SW480 (cell line): ENCODE results near the gene GPRIN3.

Experiments
- DNase-seq: peaks from one replicate; pipeline ENCODE4 v3.0.0-alpha.2; 2016; ENCODE audit warnings: low spot score

Gene GPRIN3

DNA sequence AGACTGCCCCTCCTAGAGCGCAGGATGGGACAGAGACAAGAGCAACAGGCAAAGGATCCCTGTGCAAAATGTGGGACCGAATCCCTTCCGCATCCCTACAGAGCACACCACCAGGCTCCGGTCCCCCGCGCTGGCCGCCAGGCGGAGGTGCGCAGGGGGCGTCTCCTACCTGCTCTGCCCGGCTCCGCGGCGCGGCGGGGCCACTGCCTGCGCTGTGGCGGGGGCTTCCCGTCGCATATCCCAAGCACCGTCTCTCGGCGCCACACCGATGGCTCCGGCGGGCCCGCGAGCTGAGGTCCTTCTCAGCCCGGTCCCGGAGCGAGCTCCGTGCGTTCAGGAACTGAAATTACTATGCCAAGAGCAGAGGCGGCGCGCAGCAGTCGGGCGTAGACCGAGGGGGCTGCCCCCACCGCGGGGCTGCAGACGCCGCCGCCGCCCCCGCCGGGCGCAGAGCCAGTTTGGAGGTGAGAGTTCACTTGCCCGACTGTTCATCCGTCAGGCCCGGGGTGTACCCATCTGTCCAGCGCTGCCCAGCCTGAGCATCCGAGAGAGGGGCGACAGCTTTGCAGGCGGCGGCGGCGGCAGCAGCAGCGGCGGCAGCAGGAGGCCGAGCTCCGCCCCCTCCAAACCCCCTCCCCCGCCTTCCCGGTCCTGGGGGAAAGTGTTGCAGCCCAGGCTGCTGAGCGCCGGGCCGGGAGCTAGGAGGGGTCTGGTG is at the start of gene GPRIN3:
TSS of gene GPRIN3 (minus strand) at position 355 of the 715 bp plus-strand sequence. CDS start 57,690 bp downstream, outside the sequence.
- no peak for DNase-seq

DNA sequence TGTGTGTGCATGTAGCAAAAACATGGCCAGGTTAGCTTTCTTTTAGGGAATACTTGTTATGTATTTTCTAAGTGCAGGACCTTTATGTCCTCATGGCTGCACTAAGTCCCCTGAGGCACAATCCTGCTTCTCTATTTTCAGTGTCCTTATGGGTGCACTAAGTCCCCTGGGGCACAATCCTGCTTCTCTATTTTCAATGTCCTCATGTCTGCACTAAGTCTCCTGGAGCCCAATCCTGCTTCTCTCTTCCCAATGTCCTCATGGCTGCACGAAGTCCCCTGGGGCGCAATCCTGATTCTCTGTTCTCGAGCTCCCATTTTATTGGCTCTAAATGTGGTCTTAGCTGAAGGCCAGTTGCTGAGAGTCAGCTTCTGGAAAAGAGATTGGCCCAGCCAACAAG is 49.7 kb upstream of the GPRIN3 start:
- no peak for DNase-seq

GRCh38 chr4:89356086-89356485 is 48.5 kb upstream of the GPRIN3 start:
- DNase-seq: no peak

DNA sequence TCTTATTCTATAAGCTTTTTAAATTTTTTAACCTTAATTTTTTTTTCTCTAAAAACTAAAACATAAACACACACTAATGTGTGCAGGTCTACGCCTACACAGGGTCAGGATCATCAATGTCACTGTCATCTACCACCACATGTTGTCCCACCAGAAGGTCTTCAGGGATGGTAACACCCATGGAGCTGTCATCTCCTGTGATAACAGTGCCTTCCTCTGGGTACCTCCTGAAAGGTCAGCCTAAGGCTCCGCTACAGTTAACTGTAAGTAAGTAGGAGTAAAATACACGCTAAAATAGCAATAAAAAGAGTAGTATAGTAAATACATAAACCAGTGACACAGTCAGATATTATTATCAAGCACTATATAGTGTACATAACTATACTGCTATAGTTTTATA is 45.9 kb upstream of the GPRIN3 start:
- DNase-seq: no peak

GRCh38 chr4:89352541-89352940 is 44.9 kb upstream of the GPRIN3 start:
- DNase-seq: no peak

DNA sequence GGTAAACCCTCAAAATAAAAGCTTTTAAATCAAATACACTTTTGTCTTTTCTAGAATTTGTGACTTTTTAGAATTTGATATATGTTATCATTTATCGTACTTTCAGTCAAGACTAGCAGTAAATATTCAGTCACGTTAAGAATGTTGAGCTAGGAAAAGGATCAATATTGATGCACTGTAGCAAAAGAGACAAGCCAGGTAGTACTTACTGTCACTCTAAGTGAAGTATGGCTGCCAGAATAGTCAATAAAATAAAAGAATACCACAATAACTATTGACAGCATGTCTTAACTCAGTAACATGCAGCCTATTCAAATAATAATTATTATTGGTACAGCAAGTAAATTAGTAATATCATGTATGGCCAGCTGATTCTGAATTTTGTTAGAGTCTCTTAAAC is 43.6 kb upstream of the GPRIN3 start:
- DNase-seq: no peak

DNA sequence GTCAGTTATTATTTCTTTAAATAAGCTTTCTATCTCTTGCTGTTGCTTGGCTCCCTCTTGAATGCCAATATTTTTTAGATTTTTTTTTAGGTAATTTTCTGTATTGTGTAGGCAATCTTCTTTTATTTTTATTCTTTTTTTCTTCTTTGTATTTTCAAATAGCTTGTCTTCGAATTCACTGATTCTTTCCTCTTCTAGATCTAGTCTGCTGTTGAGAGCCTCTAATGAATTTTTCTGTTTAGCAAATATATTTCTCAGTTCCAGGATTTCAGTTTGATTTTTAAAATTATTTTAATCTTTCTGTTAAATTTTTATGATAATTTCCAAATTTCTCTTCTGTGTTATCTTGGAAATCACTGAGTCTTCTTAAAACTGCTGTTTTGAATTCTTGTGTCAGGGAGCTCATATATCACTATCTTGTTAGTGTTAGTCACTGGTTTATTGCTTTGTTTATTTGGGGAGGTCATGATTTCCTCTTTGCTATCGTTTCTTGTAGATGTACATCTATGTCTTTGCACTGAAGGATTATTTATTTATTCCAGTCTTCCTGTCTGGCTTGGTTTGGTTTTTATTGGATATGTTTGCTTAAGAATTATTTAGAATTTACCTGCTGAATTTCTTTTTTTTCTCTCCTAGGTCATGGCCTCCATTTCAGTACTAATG is 39.9 kb upstream of the GPRIN3 start:
- DNase-seq: no peak

GRCh38 chr4:89344571-89344970 is 37.0 kb upstream of the GPRIN3 start:
- DNase-seq: no peak

DNA sequence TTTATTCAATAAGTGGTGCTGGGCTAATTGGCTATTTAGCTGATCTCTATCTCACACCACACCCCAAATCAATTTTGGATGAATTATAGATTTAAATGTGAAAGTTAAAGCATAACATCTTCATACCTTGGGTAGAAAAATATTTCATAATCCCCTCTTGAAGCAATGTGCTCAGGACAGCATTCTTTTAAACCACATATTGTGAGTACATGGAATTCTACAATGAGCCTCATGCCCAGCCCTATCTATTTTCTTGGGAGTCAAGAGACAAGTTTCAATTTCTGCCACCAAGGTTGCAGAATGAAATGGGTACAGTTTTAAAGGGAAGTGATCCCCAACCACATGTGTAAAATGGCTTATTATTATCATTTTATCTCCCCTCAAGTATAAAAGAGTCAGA is 30.6 kb upstream of the GPRIN3 start:
- DNase-seq: no peak

GRCh38 chr4:89337681-89338080 is 30.1 kb upstream of the GPRIN3 start:
- no peak for DNase-seq

GRCh38 chr4:89336818-89337420 is 29.3 kb upstream of the GPRIN3 start:
- DNase-seq: no peak

GRCh38 chr4:89334830-89335229 is 27.2 kb upstream of the GPRIN3 start:
- DNase-seq: no peak

DNA sequence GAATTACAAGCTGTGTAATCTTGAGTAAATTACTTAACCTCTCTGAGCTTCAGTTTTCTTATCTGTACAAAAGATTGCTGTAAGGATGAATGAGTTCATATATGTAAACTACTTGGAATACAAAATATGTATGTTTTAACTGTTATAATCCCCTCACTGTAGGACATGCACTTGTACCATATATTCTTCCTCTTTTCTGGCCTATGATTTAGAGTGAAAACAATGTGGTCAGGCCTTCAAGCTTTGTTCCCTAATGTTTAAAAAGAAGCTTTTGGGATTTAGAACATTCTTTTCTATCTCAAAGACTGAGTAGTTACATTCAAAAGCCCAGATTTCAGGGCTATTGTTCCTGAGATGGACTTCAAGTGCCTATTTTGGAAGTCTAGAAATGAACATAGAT is 26.7 kb upstream of the GPRIN3 start:
- no peak for DNase-seq

DNA sequence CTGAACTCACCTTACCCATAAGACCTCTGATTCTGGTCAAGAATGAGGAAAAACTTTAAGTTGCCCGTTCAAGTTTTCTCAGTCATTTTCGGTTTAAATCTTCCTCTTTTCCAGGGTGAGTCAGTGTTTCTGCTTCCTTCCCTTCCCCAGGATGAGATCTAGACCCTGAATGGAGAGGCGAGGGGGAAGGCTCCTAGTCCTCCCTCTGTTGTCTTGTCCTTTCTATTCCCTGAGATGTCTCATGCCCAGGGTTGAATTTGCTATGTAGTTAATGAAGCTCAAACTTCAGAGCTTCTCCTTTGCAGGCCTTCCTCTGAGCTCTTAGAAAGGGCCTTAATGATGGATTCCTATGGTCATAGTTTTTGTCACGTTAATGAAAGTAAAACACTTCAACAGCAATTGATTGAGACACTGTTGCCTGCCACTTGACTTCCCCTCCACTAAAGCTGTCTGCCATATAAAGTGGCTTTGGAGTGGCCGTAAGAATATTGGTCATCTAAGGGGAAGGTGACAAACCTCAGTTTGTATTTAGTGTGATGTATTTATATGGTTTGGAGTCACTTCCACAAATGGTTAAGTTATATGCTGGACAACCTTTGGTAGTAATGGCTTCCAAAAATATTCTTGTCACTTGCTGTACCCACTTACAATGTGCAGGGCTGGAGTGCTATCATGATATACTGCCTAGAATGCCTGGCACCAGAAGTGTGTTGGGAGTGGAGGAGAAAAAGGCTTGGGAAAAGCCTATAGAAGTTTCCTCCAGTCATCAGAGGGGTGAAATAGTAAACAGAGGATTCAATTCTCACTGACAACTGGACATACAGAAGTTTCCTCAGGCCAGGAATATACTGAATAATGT is 24.3 kb upstream of the GPRIN3 start:
- DNase-seq: no peak

DNA sequence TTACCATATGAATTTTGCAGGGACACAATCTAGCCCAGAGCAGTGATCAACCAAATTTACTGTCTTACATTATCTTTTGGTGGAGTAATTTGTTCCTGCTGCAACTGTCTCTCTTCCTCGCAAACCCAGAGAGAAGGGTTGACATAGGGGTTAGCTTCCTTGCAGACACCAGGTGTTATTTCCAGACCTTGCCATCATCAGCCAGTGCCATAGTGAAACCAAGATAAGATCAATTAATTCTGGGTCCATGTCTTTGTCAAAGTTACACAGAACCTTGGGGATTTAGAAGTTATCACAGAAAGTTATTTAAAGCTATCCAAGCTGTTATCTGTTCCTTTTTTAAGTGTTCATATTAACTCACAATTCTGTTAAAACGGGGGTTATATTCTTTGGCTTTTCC is 23.6 kb upstream of the GPRIN3 start:
- DNase-seq: no peak

- DNase-seq: no peak
Measured at GRCh38 chr4:89329280-89329679, 21.7 kb upstream of the GPRIN3 start.

- DNase-seq: no peak
Measured at GRCh38 chr4:89324671-89325070, 17.1 kb upstream of the GPRIN3 start.

DNA sequence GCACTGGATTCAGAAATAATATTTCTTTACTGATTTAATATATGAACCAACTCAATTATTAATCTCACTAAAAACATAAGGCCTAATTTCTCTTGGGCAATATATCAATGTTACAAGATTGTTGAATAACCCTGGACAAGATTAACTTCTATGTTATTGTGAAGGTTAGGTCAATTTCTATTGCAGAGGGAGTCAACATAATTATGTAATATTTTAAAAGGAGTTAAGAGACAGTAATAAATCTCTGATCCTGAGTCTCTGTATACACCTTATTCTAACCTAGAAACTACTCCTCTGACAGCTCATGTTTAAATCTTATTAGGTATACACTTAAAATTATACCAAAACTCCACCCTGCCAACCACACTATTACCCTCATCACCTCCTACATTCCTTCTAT is 15.1 kb upstream of the GPRIN3 start:
- DNase-seq: no peak

GRCh38 chr4:89319756-89320155 is 12.2 kb upstream of the GPRIN3 start:
- no peak for DNase-seq

GRCh38 chr4:89316931-89317366 is 9.3 kb upstream of the GPRIN3 start:
- DNase-seq: no peak

DNA sequence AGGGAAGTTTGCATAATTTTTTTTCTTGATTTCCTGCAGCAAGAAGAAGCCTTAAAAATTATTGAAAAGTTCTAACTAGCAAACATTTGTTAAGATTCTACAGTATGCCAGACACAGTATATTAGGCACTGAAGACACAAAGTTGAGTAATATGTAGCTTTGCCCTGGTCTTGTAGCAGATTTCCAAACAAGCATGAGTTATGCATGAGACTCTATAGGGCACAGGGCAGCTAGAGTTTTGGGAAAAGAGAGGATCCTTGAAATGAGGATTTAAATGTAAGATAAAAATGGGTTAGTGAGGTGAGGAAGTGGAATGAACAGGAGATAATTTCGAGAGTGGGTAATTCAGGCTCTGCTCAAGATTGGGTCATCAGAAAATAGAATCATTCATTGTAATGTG is 8.6 kb upstream of the GPRIN3 start:
- no peak for DNase-seq

GRCh38 chr4:89314291-89314690 is 6.7 kb upstream of the GPRIN3 start:
- no peak for DNase-seq
